ENCODE measurements around the gene BRIP1.

DNA sequence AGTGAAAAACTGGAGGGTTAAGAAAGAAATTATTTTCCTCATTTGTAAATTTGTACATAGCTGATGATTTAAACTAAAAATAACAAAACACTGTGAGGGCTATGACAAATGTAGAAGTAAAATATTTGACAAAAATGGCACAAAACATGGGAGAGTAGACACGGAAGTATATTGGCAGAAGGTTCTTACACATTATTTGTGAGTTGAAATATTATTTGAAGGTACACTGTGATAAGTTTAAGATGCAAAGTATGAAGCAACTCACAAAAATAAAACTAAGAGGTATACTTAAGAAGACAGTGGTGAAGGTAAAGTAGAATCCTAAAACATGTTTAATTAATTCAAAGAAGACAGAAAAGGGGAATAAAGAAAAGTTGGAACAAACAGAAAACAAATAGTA is 34.6 kb downstream of the BRIP1 start:
- TF ChIP-seq, protein P1, sequence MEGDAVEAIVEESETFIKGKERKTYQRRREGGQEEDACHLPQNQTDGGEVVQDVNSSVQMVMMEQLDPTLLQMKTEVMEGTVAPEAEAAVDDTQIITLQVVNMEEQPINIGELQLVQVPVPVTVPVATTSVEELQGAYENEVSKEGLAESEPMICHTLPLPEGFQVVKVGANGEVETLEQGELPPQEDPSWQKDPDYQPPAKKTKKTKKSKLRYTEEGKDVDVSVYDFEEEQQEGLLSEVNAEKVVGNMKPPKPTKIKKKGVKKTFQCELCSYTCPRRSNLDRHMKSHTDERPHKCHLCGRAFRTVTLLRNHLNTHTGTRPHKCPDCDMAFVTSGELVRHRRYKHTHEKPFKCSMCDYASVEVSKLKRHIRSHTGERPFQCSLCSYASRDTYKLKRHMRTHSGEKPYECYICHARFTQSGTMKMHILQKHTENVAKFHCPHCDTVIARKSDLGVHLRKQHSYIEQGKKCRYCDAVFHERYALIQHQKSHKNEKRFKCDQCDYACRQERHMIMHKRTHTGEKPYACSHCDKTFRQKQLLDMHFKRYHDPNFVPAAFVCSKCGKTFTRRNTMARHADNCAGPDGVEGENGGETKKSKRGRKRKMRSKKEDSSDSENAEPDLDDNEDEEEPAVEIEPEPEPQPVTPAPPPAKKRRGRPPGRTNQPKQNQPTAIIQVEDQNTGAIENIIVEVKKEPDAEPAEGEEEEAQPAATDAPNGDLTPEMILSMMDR (IDR thresholded peaks at IDR 0.05), result no peak
- TF ChIP-seq POLR2A (IDR thresholded peaks at IDR 0.05), result no peak

Measured in uterus (tissue), 2 donors.